ENCODE measurements around the gene FAM117B. TPM values are rescaled to one million over a fixed set of nuclear protein-coding genes. Genes with fewer than 3 reads are reported as not detected.

Gene FAM117B
- total RNA-seq, 1 donor from 2014 or later = 28.9 TPM

- no peaks in the 10 kb centered on the region for H3K4me1 Mint-ChIP-seq (ENCODE audit: low read depth, unreplicated experiment)
- peaks cover 1% of the 10 kb centered on the region for H3K27me3 Mint-ChIP-seq (ENCODE audit: unreplicated experiment)
- peaks cover 9% of the 10 kb centered on the region for H3K36me3 Mint-ChIP-seq (ENCODE audit: unreplicated experiment)
- no peak for DNase-seq
- peaks cover 2% of the 10 kb centered on the region for H3K9me3 Mint-ChIP-seq (ENCODE audit: unreplicated experiment)
- no peak overlapping the region for H3K4me3 Mint-ChIP-seq (ENCODE audit: unreplicated experiment)
- TF ChIP-seq CTCF (IDR thresholded peaks at IDR 0.05; ENCODE audit: partially characterized antibody, unreplicated experiment) = no peak
- no peak overlapping the region for H3K27ac Mint-ChIP-seq (ENCODE audit: unreplicated experiment)
Measured at GRCh38 chr2:202758604-202759003, 123.8 kb downstream of the FAM117B start.

- H3K36me3 Mint-ChIP-seq (ENCODE audit: unreplicated experiment) = peaks cover 11% of the 10 kb centered on the region
- peaks cover 2% of the 10 kb centered on the region for H3K9me3 Mint-ChIP-seq (ENCODE audit: unreplicated experiment)
- DNase-seq = no peak
- no peak overlapping the region for H3K4me3 Mint-ChIP-seq (ENCODE audit: unreplicated experiment)
- TF ChIP-seq CTCF (IDR thresholded peaks at IDR 0.05; ENCODE audit: partially characterized antibody, unreplicated experiment) = no peak
- H3K27ac Mint-ChIP-seq (ENCODE audit: unreplicated experiment) = no peak overlapping the region
- no peaks in the 10 kb centered on the region for H3K4me1 Mint-ChIP-seq (ENCODE audit: low read depth, unreplicated experiment)
- peaks cover 2% of the 10 kb centered on the region for H3K27me3 Mint-ChIP-seq (ENCODE audit: unreplicated experiment)
Measured at GRCh38 chr2:202760848-202761247, 126.1 kb downstream of the FAM117B start.

- TF ChIP-seq CTCF (IDR thresholded peaks at IDR 0.05; ENCODE audit: partially characterized antibody, unreplicated experiment) = no peak
- H3K36me3 Mint-ChIP-seq (ENCODE audit: unreplicated experiment) = peaks cover 11% of the 10 kb centered on the region
- H3K27ac Mint-ChIP-seq (ENCODE audit: unreplicated experiment) = no peak overlapping the region
- no peaks in the 10 kb centered on the region for H3K4me1 Mint-ChIP-seq (ENCODE audit: low read depth, unreplicated experiment)
- peaks cover 2% of the 10 kb centered on the region for H3K27me3 Mint-ChIP-seq (ENCODE audit: unreplicated experiment)
- no peak overlapping the region for H3K4me3 Mint-ChIP-seq (ENCODE audit: unreplicated experiment)
- DNase-seq = no peak
- H3K9me3 Mint-ChIP-seq (ENCODE audit: unreplicated experiment) = peaks cover 2% of the 10 kb centered on the region
Measured at GRCh38 chr2:202762556-202762955, 127.8 kb downstream of the FAM117B start.

- no peak for TF ChIP-seq CTCF (IDR thresholded peaks at IDR 0.05; ENCODE audit: partially characterized antibody, unreplicated experiment)
- DNase-seq = no peak
- no peaks in the 10 kb centered on the region for H3K4me1 Mint-ChIP-seq (ENCODE audit: low read depth, unreplicated experiment)
- H3K27me3 Mint-ChIP-seq (ENCODE audit: unreplicated experiment) = peaks cover 2% of the 10 kb centered on the region
- H3K36me3 Mint-ChIP-seq (ENCODE audit: unreplicated experiment) = peaks cover 11% of the 10 kb centered on the region
- H3K4me3 Mint-ChIP-seq (ENCODE audit: unreplicated experiment) = no peak overlapping the region
- peaks cover 2% of the 10 kb centered on the region for H3K9me3 Mint-ChIP-seq (ENCODE audit: unreplicated experiment)
- H3K27ac Mint-ChIP-seq (ENCODE audit: unreplicated experiment) = no peak overlapping the region
Measured at GRCh38 chr2:202763916-202764315, 129.1 kb downstream of the FAM117B start.

- Mint-ChIP-seq H3K27me3 (ENCODE audit: unreplicated experiment) (peaks cover 2% of the 10 kb centered on the region), H3K27ac (ENCODE audit: unreplicated experiment) (no peak overlapping the region)
Measured at GRCh38 chr2:202764991-202765390, 130.2 kb downstream of the FAM117B start.

More at GRCh38 chr2:202764991-202765390, 130.2 kb downstream of the FAM117B start:
- Mint-ChIP-seq H3K36me3 (ENCODE audit: unreplicated experiment) (peaks cover 11% of the 10 kb centered on the region), H3K4me1 (ENCODE audit: low read depth, unreplicated experiment) (no peaks in the 10 kb centered on the region), H3K4me3 (ENCODE audit: unreplicated experiment) (no peak overlapping the region), H3K9me3 (ENCODE audit: unreplicated experiment) (peaks cover 2% of the 10 kb centered on the region)
- TF ChIP-seq CTCF (IDR thresholded peaks at IDR 0.05; ENCODE audit: partially characterized antibody, unreplicated experiment) = no peak
- no peak for DNase-seq
